Ecto neural progenitor cell (in vitro differentiated cells): ENCODE results near the gene C22orf31.
A peak's percentile ranks its signal among the peaks of the same experiment; 100 is the strongest.
"Not testable (repeated sequence)": the region's sequence is repeated elsewhere in the genome, so short reads cannot be mapped to it uniquely, and the experiment has no call there.

ENCODE experiments used
- DNase-seq: peaks from one replicate; pipeline ENCODE4 v3.0.0-alpha.2; 2018; ENCODE audit warnings: low spot score

Gene C22orf31

DNA sequence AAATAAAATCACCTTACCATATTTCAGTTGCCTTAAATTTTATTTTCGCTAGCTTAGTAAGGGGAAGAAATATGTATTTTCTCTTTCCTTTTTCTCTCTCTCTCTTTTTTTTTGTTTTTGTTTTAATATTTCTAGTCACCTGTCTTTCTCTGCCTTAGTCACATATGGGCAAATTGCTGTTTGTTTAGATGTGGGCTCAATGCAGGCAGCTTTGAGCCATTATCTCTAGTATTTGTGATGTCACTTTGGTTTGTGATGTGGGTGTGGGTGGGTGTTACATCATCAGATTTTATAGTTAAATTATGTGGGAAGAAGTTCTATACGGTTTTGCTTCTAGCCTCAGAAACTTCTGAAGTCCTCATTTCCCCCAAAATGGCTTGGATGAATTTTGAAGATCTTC, at the start of gene C22orf31:
C22orf31 (minus strand) TSS at position 59 of the 400 bp plus-strand sequence; CDS start at position 20, 39 bp downstream.
- no peak for DNase-seq

GRCh38 chr22:29110946-29111345, 49.3 kb upstream of the C22orf31 start:
- DNase-seq: no peak

- DNase-seq: no peak
These were observed 48.2 kb upstream of the C22orf31 start for GRCh38 chr22:29109822-29110221.

DNA sequence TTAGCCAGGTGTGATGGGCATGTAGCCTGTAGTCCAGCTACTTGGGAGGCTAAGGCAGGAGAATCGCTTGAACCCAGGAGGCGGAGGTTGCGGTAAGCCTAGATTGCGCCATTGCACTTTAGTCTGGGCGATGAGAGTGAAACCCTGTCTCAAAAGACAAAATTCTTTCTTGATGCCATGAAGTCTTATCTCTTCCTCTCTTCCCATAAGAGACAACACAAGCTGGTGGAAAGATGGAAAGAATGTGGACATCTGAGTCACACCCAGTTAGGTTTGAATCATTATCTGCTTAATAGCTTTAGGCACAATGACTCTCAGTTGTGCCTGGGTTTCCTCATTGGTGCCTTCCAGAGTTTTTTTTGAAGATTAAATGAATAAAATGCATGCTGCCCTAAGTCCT, 46.5 kb upstream of the C22orf31 start:
- no peak for DNase-seq

DNA sequence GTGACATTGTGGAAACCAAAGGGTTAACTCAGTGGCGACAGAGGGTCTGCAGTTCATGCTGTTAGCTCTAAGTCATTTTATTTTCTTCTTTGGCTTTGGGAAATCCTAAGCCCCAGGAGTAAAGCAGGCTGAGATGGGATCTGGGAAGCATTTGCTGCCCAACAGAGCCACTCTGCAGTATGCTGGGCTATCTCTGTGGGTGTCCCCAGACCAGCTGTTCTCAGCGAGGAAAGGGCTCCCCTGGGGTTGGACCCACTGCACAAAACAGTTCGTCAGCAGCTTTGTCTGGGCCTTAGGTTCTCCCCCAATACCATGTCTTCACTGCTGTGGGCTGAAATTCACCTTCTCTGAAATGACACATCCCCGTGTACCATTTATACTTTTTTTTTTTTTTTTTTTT, 45.2 kb upstream of the C22orf31 start:
- no peak for DNase-seq

GRCh38 chr22:29105468-29105867, 43.8 kb upstream of the C22orf31 start:
- DNase-seq: no peak

- no peak for DNase-seq
These were observed 41.5 kb upstream of the C22orf31 start for GRCh38 chr22:29103121-29103520.

DNA sequence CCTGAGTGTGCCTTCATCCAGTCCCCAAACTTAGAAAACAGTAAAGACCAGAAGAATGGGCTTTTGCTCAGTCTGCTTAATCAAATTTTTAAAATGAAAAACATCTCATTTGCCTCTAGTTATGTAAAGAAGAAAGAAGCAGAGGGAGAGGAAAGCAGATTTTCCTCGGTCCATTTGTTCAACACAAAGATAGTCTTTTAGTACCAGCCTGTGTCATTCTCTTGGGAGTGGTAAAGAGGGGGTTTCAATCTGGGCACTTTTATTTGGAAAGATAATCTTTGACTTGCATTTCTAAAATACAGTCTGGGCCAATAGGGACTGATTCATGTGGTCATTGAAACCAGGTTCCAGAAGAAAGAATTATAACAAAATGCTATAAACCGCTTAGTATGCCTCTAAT, 40.7 kb upstream of the C22orf31 start:
- DNase-seq: no peak

DNA sequence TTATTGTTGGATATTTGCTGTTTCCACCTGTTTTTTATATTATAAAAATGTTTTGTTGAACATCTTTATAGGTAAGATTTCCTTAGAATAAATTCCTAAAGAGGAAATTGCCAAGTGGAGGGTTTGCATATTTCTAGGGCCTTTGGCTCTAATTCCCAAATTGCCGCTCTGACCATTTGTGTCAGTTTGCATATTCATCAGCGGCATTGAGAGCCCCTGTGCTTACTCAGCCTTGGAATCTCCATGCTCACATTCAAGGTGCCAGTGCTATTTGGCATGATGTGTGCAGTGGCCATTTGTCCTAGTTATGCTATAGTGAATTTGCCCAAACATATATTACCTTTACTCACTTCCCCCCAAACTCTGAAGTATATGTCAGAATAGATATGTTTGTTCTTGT, 36.7 kb upstream of the C22orf31 start:
- DNase-seq: no peak

DNA sequence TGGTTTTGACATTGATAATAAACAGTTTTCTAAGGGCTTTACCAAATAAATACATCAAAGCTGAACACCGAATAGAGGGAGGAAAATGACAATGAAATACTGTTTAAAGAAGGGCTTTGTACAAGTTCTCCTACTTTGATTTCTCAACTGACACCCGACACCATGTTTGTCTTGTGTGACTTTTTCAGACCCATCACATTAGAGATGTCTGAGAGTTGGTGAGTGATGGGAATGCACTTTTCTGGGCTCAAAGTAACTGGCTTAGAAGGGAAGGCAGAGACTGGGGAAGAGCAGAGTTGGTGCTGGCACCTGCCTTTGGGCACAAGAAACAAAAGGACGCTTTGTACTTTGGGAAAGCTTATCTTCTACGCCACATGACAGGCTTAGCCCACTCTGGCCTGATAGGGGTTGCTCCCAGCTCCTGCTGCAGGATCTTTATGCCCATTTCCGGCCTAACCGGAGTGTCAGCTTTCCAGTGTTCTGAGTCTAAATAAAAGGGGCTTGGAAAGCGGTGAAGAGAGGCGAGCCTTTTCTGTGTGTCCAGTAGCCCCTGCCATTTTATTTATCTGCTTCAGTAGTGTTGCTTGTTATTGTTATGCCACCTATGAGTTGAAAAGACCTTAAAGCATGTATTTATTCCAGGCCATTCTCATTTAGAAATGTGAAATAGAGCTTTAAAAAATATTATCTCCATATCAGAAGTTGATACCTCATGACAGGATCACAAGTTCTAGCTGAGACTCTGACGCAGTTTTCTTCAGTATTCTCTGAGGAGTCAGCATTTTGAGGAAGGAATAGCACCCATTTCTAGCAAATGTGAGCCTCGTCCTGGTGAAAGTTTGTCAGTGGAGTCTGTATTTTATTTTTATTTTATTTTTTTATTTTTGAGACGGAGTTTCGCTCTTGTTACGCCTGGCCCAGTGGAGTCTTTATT, 35.4 kb upstream of the C22orf31 start:
- DNase-seq: peak; percentile 54

- DNase-seq: no peak
These were observed 33.8 kb upstream of the C22orf31 start for GRCh38 chr22:29095459-29095858.

- no peak for DNase-seq
These were observed 32.1 kb upstream of the C22orf31 start for GRCh38 chr22:29093501-29094300.

DNA sequence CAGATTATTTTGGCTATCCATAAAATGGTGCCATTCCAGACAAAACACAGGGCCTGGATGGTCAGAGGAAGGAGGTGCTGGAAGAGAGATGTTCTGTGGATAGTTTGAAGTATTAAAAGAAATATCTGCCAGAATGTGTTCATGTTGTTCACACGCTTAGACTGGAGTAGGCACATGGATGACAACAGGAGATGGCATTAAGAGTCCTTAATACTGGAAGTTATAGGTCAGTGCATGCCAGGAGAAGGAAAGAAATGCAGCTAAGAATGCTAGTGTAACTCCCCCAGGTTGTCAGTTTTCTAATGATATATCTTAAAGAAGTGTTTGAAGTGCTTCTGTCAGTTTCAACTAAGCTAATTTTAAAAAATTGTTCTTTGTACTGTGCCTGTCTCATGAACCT, 31.4 kb upstream of the C22orf31 start:
- no peak for DNase-seq

- DNase-seq: no peak
These were observed 30.6 kb upstream of the C22orf31 start for GRCh38 chr22:29092243-29092642.

- DNase-seq: no peak
These were observed 28.4 kb upstream of the C22orf31 start for GRCh38 chr22:29090039-29090438.

DNA sequence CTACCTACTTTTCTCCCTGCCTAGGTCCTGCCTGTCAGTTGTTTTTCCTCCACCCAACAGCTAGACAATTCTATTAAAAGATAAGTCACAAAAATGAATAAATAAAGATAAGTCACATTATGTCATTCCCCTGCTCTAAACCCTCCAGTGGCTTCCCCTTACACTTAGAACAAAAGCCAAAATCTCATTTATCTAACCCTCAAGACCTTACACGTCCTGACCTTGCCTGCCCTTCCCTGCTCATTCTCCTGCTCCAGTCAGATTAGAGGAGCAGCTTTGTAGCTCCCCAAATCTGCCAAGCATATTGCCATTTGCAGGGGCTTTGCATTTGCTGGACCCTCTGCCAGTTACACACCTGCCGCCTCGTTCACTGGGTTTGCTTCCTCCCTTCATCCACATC, 27.9 kb upstream of the C22orf31 start:
- DNase-seq: no peak

GRCh38 chr22:29088809-29089208, 27.2 kb upstream of the C22orf31 start:
- no peak for DNase-seq

- no peak for DNase-seq
These were observed 25.4 kb upstream of the C22orf31 start for GRCh38 chr22:29087012-29087411.

GRCh38 chr22:29083933-29084591, 22.4 kb upstream of the C22orf31 start:
- no peak for DNase-seq

GRCh38 chr22:29083576-29083932, 21.9 kb upstream of the C22orf31 start:
- DNase-seq: not testable (repeated sequence)

- DNase-seq: no peak
These were observed 21.4 kb upstream of the C22orf31 start for GRCh38 chr22:29082826-29083545.
